ENCODE measurements around the gene CYP19A1. TPM values are rescaled to one million over a fixed set of nuclear protein-coding genes. Genes with fewer than 3 reads are reported as not detected.
"Not testable (repeated sequence)": the region's sequence is repeated elsewhere in the genome, so short reads cannot be mapped to it uniquely, and the experiment has no call there.

CYP19A1 gene
- total RNA-seq, 1 experiment from 2014 or later: 2.4 TPM

DNA sequence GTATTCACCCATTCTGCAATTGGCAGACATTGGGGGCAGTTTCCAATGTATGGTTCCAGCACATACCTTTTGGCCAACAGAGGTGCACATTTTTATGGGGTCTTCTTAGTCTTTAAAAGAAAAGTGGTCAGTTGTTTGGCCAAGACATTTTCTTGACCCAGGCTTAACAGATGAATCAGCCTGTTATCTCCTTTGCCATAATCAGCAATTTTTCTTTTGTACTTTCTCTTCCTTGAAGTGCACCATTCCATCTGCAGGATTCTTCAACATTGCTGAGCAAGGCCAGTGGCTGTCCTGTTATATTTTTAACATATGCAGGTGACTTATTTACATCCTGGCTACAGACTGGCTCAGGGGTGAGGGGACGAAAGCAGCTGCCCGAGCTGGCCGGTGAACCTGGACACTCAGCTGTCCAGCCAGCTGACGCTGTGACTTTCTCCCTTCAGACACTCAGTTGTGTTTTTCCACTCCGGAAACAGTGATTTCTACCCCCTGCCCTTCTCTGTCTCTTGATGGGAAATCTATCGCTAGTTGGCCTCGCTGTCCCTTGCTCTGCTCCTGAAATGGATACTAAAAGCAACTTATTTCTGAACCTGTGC lies 147.2 kb downstream of the CYP19A1 start:
- no peaks in the 10 kb centered on the region for H3K79me2 ChIP-seq (ENCODE audit: low read length)
- H3K36me3 ChIP-seq (ENCODE audit: insufficient read depth, low read length): no peaks in the 10 kb centered on the region

DNA sequence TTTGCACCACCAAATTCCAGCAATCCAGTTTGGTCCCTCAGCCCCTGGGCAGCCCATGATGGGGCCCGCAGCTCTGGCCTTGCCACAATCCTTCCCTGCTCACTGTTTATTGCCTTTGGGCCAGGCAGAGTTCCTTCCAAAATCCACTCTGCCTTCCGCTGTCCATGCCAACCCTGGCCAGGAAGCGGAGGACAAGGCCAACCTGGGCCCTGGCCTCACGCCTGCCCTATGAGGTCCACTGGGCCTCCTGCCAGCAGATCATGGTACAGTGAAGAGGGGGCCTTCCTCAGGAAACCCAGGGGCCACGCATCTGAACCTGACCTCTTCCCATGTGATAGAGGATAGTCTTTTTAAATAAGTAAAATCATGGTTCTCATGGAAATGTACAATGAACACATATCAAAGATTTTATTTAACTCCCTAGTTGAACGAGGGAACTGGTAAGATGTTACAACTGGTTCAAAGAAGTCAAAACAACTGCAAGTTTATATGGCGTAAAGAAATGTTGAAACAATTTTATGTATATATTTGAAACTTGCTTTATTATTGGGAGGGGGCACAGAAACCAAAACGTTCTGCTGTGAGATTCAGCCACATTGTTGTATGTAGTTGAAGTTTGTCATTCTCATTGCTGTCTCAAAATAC lies 147.8 kb downstream of the CYP19A1 start:
- no peak overlapping the region for H3K27ac ChIP-seq (ENCODE audit: low read length)
- no peak for DNase-seq
- H3K9me3 ChIP-seq (ENCODE audit: low read length): no peaks in the 10 kb centered on the region
- H2AFZ ChIP-seq (ENCODE audit: low read length): no peak overlapping the region
- H3K4me1 ChIP-seq (ENCODE audit: low read length): no peaks in the 10 kb centered on the region
- no peaks in the 10 kb centered on the region for H3K36me3 ChIP-seq (ENCODE audit: insufficient read depth, low read length)
- no peak overlapping the region for H3K4me3 ChIP-seq (ENCODE audit: low read length)
- no peak overlapping the region for H3K4me2 ChIP-seq (ENCODE audit: low read depth, low read length, poor library complexity, severe bottlenecking)
- no peaks in the 10 kb centered on the region for H3K79me2 ChIP-seq (ENCODE audit: low read length)
- H3K27me3 ChIP-seq (ENCODE audit: low read length): no peaks in the 10 kb centered on the region
- H4K20me1 ChIP-seq (ENCODE audit: insufficient read depth, low read depth, low read length): no peaks in the 10 kb centered on the region
- H3K9ac ChIP-seq (ENCODE audit: low read length): no peak overlapping the region
- no peaks in the 10 kb centered on the region for H3K9me2 ChIP-seq (replicated peaks; ENCODE audit: insufficient read depth, low read length)

More for the DNA sequence above, 147.2 kb downstream of the CYP19A1 start:
- no peak overlapping the region for H2AFZ ChIP-seq (ENCODE audit: low read length)
- H3K27ac ChIP-seq (ENCODE audit: low read length): no peak overlapping the region
- no peak overlapping the region for H3K9ac ChIP-seq (ENCODE audit: low read length)
- H3K4me3 ChIP-seq (ENCODE audit: low read length): no peak overlapping the region
- DNase-seq: no peak
- no peaks in the 10 kb centered on the region for H3K27me3 ChIP-seq (ENCODE audit: low read length)
- no peaks in the 10 kb centered on the region for H3K4me1 ChIP-seq (ENCODE audit: low read length)
- no peaks in the 10 kb centered on the region for H3K9me3 ChIP-seq (ENCODE audit: low read length)
- H4K20me1 ChIP-seq (ENCODE audit: insufficient read depth, low read depth, low read length): no peaks in the 10 kb centered on the region
- no peaks in the 10 kb centered on the region for H3K9me2 ChIP-seq (replicated peaks; ENCODE audit: insufficient read depth, low read length)
- no peak overlapping the region for H3K4me2 ChIP-seq (ENCODE audit: low read depth, low read length, poor library complexity, severe bottlenecking)

GRCh38 chr15:51189669-51190385 lies 148.6 kb downstream of the CYP19A1 start:
- no peaks in the 10 kb centered on the region for H3K27me3 ChIP-seq (ENCODE audit: low read length)
- H3K4me2 ChIP-seq (ENCODE audit: low read depth, low read length, poor library complexity, severe bottlenecking): no peak overlapping the region
- H3K4me3 ChIP-seq (ENCODE audit: low read length): no peak overlapping the region
- no peaks in the 10 kb centered on the region for H3K9me2 ChIP-seq (replicated peaks; ENCODE audit: insufficient read depth, low read length)
- no peaks in the 10 kb centered on the region for H4K20me1 ChIP-seq (ENCODE audit: insufficient read depth, low read depth, low read length)
- DNase-seq: no peak
- H3K79me2 ChIP-seq (ENCODE audit: low read length): no peaks in the 10 kb centered on the region
- H3K9me3 ChIP-seq (ENCODE audit: low read length): no peaks in the 10 kb centered on the region
- no peak overlapping the region for H3K9ac ChIP-seq (ENCODE audit: low read length)
- H2AFZ ChIP-seq (ENCODE audit: low read length): no peak overlapping the region
- H3K36me3 ChIP-seq (ENCODE audit: insufficient read depth, low read length): no peaks in the 10 kb centered on the region
- no peaks in the 10 kb centered on the region for H3K4me1 ChIP-seq (ENCODE audit: low read length)
- H3K27ac ChIP-seq (ENCODE audit: low read length): no peak overlapping the region

DNA sequence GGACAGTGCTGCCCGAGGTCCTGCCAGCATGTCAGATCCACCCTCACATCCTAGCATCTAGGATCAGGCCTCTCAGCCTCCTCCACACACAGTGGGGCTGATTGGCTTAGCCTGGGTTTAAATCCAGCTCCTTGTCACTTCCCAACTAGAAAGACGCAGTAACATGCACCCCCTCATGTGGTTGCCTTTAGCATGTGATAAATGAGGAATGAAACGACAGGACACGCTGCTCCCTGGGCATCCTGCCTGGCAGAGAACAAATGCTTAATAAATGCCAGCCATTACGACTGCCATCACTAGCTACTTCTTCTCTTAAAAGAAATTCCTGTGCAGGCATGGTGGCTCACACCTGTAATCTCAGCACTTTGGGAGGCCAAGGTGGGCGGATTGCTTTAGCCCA lies 149.6 kb downstream of the CYP19A1 start:
- H3K9ac ChIP-seq (ENCODE audit: low read length); H3K27me3 ChIP-seq (ENCODE audit: low read length): not testable (repeated sequence)

DNA sequence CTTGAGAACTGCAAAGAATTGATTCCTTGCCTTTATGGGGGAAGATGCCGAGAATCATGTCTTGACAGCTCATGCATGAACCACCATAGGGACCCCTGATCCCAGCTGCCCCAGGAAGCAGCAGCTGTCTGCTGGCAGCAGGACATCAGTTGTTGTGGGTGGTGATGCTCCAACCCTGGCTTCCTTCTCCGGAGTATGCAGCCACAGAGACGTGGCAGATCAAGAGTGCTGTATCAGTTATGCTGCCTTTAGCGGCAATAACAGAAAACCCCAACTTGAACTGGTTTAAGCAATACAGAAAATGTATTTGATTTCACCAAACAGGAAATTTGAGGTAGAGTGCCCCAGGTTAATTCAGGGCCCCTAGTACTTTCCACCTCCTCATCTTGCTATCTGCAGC lies 151.5 kb downstream of the CYP19A1 start:
- H3K79me2 ChIP-seq (ENCODE audit: low read length): no peaks in the 10 kb centered on the region
- no peaks in the 10 kb centered on the region for H3K4me1 ChIP-seq (ENCODE audit: low read length)
- no peak for DNase-seq
- H3K27me3 ChIP-seq (ENCODE audit: low read length): no peaks in the 10 kb centered on the region
- no peak overlapping the region for H3K9ac ChIP-seq (ENCODE audit: low read length)
- no peak overlapping the region for H3K27ac ChIP-seq (ENCODE audit: low read length)
- no peak overlapping the region for H3K4me2 ChIP-seq (ENCODE audit: low read depth, low read length, poor library complexity, severe bottlenecking)
- H3K9me3 ChIP-seq (ENCODE audit: low read length): no peaks in the 10 kb centered on the region
- H4K20me1 ChIP-seq (ENCODE audit: insufficient read depth, low read depth, low read length): no peaks in the 10 kb centered on the region
- no peak overlapping the region for H2AFZ ChIP-seq (ENCODE audit: low read length)
- no peaks in the 10 kb centered on the region for H3K9me2 ChIP-seq (replicated peaks; ENCODE audit: insufficient read depth, low read length)
- H3K36me3 ChIP-seq (ENCODE audit: insufficient read depth, low read length): no peaks in the 10 kb centered on the region
- no peak overlapping the region for H3K4me3 ChIP-seq (ENCODE audit: low read length)

More for the DNA sequence above, 149.6 kb downstream of the CYP19A1 start:
- H2AFZ ChIP-seq (ENCODE audit: low read length); H3K9me3 ChIP-seq (ENCODE audit: low read length); DNase-seq; H3K36me3 ChIP-seq (ENCODE audit: insufficient read depth, low read length); H3K4me1 ChIP-seq (ENCODE audit: low read length); H3K27ac ChIP-seq (ENCODE audit: low read length); H3K79me2 ChIP-seq (ENCODE audit: low read length); H3K4me3 ChIP-seq (ENCODE audit: low read length); H3K9me2 ChIP-seq (replicated peaks; ENCODE audit: insufficient read depth, low read length); H4K20me1 ChIP-seq (ENCODE audit: insufficient read depth, low read depth, low read length); H3K4me2 ChIP-seq (ENCODE audit: low read depth, low read length, poor library complexity, severe bottlenecking): not testable (repeated sequence)

DNA sequence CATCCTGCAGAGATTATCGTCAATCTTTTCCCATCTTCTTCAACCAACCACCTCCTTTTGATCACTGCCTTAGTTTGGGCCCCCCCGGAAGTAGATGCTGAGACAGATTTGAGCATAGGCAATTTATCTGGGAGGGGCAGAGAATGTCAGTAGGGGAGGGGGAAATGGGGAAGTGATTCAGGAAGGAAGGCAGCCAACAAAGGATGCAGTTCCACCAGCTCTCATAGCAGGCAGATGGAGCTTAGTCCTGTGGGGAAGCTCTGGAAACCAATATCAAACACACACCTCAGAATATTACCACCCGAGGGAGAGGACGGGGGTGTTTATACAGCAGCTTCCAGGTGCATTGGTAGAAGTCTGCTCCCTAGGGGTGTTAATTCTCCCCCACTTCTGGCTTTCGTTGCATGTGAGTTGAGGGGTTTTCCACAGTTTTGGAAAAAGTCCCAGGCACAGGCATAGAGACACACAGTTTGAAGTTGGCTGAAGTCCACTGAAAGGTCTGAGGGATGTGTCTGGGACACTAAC lies 152.2 kb downstream of the CYP19A1 start:
- no peak overlapping the region for H3K4me3 ChIP-seq (ENCODE audit: low read length)
- H3K9me3 ChIP-seq (ENCODE audit: low read length): no peaks in the 10 kb centered on the region
- no peak overlapping the region for H3K27ac ChIP-seq (ENCODE audit: low read length)
- no peaks in the 10 kb centered on the region for H3K36me3 ChIP-seq (ENCODE audit: insufficient read depth, low read length)
- no peaks in the 10 kb centered on the region for H3K27me3 ChIP-seq (ENCODE audit: low read length)
- H3K9ac ChIP-seq (ENCODE audit: low read length): no peak overlapping the region
- H4K20me1 ChIP-seq (ENCODE audit: insufficient read depth, low read depth, low read length): no peaks in the 10 kb centered on the region
- H3K4me2 ChIP-seq (ENCODE audit: low read depth, low read length, poor library complexity, severe bottlenecking): no peak overlapping the region
- H3K9me2 ChIP-seq (replicated peaks; ENCODE audit: insufficient read depth, low read length): no peaks in the 10 kb centered on the region
- H3K4me1 ChIP-seq (ENCODE audit: low read length): no peaks in the 10 kb centered on the region
- DNase-seq: no peak
- H3K79me2 ChIP-seq (ENCODE audit: low read length): no peaks in the 10 kb centered on the region
- no peak overlapping the region for H2AFZ ChIP-seq (ENCODE audit: low read length)

- no peak overlapping the region for H2AFZ ChIP-seq (ENCODE audit: low read length)
- no peaks in the 10 kb centered on the region for H4K20me1 ChIP-seq (ENCODE audit: insufficient read depth, low read depth, low read length)
- H3K4me1 ChIP-seq (ENCODE audit: low read length): no peaks in the 10 kb centered on the region
- no peaks in the 10 kb centered on the region for H3K9me3 ChIP-seq (ENCODE audit: low read length)
- no peak overlapping the region for H3K27ac ChIP-seq (ENCODE audit: low read length)
- H3K79me2 ChIP-seq (ENCODE audit: low read length): no peaks in the 10 kb centered on the region
- DNase-seq: no peak
- no peak overlapping the region for H3K4me3 ChIP-seq (ENCODE audit: low read length)
- no peaks in the 10 kb centered on the region for H3K27me3 ChIP-seq (ENCODE audit: low read length)
- H3K9me2 ChIP-seq (replicated peaks; ENCODE audit: insufficient read depth, low read length): no peaks in the 10 kb centered on the region
- no peak overlapping the region for H3K9ac ChIP-seq (ENCODE audit: low read length)
- no peak overlapping the region for H3K4me2 ChIP-seq (ENCODE audit: low read depth, low read length, poor library complexity, severe bottlenecking)
- H3K36me3 ChIP-seq (ENCODE audit: insufficient read depth, low read length): no peaks in the 10 kb centered on the region
These were observed 152.9 kb downstream of the CYP19A1 start for GRCh38 chr15:51185213-51186159.
